NCI-H524 treated with DMSO at 0.1 percent for 48 hours (cell line): ENCODE data around the gene CNGA1.

ENCODE experiments used
- DNase-seq: peaks from one replicate; lab custom pipeline; 2025; lab: John Stamatoyannopoulos, UW

Gene CNGA1

GRCh38 chr4:47891928-47892327 lies 124.6 kb downstream of the CNGA1 start:
- DNase-seq, result no peak
